KOPT-K1 (cell line): ENCODE measurements around the gene RRM1.

Source experiments
- H3K27ac ChIP-seq: fragments of 200-600 bp; sonication (generic); 2 replicates; pipeline ENCODE4 v1.5.1; 2016; ENCODE audit warnings: antibody characterized with exemption, mild to moderate bottlenecking, low read depth, low read length; ENCODE audit not compliant: poor library complexity, severe bottlenecking
- H3K36me3 ChIP-seq: fragments of 200-600 bp; sonication (generic); 2 replicates; pipeline ENCODE4 v1.5.1; 2017; ENCODE audit warnings: antibody characterized with exemption, mild to moderate bottlenecking, low read length, moderate library complexity; ENCODE audit not compliant: insufficient read depth
- H3K9me3 ChIP-seq: fragments of 200-600 bp; sonication (generic); 2 replicates; pipeline ENCODE4 v1.5.1; 2017; ENCODE audit warnings: antibody characterized with exemption, low read length, mild to moderate bottlenecking; ENCODE audit not compliant: insufficient read depth, poor library complexity, severe bottlenecking

The RRM1 gene

DNA sequence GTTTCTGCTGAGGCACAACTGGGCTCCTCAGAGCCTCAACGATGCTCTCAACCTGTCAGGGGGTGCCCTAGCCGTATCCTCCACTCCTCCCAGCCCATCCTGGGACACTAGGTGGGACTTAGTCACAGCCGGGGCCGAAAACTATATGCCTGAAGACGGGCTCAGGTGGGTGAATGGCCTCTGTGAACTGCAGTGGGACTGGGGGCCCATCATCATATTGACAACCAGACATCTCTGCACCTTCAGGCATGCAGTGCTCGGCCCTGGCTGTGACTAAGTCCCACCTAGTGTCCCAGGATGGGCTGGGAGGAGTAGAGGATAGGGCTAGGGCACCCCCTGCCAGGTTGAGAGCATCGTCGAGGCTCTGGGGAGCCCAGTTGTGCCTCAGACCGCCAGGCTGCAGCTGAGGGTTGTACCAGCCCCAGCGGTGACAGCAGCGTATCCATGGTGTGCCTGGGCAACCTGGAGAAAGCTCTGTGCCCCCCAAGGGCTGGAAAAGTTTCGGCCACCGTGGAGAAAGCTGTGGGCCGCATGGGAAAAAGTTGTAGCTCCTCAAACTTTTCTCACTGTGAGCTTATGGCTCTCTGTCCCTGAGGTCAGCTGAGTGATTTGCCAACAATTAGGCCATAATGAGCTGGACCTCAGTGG is 88.9 kb downstream of the RRM1 start:
- Histone ChIP-seq H3K9me3 (no peaks in the 10 kb centered on the region), H3K36me3 (no peaks in the 10 kb centered on the region)

DNA sequence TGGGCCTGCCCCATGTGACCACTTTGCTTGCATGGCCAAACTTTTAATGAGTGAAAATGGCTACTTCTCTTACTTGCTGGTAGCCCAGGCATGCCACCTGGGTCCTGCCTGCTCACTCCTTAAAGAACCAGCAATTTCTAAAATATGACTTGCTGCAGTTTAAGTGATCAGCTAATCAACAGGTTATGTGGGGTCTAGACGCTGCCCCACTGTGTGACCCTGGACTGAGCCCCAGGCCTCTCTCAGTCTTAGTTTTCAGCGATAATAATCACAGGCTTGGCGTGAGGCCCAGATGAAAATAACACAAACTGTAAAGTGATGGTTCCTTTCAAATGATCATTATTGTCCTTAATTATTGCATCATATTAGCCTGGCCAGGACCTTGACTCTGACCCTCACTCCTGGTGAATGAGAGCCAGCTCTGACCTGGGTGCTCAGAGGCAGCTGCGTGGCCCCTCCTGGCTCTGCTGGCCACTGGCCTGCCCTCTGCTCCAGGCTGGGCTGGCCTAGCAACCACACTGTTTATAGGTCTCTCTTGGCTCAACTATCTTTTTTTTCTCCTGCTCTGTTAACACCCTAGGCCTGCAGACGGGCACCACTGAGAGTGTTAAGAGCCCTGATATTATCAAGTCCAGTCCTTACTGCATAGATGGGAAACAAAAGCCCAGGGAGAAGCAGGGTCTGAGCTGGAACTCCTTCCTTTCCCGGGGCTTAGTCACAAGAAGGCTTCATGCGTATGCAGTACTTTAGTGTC is 89.7 kb downstream of the RRM1 start:
- H3K36me3 ChIP-seq, result no peaks in the 10 kb centered on the region
- no peaks in the 10 kb centered on the region for H3K9me3 ChIP-seq
- no peak overlapping the region for H3K27ac ChIP-seq

More for the DNA sequence above, 88.9 kb downstream of the RRM1 start:
- H3K27ac ChIP-seq, result no peak overlapping the region

DNA sequence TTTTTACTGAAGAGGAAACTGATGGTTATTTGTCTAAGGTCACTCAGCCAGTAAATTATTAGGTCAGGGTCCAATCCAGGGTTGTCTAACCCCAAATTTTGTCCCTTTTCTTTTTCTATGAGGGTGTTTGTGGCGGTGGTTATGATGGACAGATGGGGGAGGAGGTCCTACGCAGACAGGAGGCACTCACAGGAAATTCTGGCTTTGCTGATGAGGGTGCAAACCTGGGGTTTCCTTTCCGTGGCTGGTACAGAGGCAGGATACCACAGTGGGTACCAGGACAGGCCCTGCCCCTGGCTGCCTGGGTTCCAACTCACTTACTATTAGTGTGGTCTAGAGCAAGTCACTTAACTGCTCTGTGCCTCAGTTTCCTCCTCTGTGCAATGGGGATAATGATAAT is 91.0 kb downstream of the RRM1 start:
- Histone ChIP-seq H3K27ac (no peak overlapping the region), H3K36me3 (no peaks in the 10 kb centered on the region), H3K9me3 (no peaks in the 10 kb centered on the region)

DNA sequence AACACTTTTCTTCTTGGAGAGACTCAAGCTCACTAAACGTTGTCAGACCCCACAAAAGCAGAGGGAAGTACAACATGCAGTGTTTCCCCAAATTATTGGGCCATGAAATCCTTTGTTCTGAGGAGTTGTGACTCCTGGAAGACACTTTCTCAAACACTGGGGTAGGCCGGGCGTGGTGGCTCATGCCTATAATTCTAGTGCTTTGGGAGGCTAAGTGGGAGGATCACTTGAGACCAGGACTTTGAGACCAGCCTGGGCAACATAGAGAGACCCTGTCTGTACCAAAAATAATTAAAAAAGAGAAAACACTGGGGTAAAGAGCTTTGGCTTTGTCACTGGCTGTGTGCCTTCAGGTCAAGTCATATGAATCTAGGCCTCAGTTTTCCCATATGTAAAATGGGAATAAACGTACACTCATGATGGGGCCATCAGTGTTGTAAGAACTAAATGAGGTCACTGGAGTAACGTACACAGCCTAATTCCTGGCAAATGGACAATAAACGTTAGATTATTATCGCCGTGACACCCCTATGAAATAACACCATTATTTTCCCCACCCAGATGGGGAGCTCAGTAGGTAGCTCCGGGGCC is 92.0 kb downstream of the RRM1 start:
- Histone ChIP-seq H3K36me3 (no peaks in the 10 kb centered on the region), H3K9me3 (no peaks in the 10 kb centered on the region), H3K27ac (no peak overlapping the region)

DNA sequence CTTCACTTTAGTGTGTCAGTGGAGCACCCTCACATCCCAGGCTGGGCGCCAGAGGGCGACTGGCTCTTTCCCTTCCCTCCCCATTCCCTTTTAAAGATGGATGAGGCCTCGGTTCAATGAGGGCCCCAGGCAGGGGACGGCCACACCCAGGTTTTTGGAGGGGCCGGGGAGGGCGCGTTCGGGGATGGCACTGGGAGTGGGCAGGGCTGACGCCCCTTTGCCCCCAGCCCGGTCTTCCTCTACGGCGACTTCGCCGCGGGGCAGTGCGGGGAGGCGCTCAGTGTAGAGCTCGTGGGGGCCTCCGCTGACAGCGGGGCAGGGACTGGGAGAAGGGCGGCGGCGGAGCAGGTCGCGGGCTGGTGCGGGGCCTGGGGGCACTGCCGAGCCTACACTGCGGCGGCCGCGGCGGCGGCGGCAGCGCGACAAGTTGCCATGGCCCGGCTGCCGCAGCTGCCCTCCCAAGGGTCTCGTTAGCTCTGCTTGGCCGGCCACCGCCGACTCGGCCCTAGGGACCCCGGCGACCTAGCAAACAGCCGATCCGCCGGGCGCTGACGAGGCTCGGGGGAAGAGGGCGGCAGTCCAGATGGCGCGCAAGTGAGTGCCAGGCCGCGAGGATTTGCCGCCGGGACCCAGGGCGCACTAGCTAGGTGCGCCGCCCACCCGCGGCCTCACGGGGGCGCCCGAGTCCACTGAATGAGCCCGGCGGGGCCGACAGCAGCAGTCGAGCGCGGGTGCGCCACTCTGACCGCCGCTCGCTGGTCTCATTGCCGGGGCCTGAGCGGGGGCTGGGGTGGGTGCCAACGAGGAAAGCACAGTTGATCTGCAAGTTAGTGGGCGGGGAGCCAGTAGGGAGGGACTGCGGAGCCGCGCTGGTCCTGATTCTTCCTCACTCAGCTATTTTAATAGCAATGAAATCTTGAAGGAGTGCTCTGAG is 92.7 kb downstream of the RRM1 start:
- Histone ChIP-seq H3K36me3 (no peaks in the 10 kb centered on the region), H3K9me3 (no peaks in the 10 kb centered on the region), H3K27ac (no peak overlapping the region)
